Panc1 (cell line): ENCODE data around the gene VPS51. TPM values are rescaled to one million over a fixed set of nuclear protein-coding genes. Genes with fewer than 3 reads are reported as not detected.

Experiments used
- ATAC-seq: fragments of 200-7000 bp; cut with Tn5 transposase; 2 replicates; pipeline ENCODE4 v1.9.1; 2020; ENCODE audit warnings: mild to moderate bottlenecking, moderate library complexity
- Bru-seq: library from RNA; stranded (reverse); fragments of 400-500 nt; gene quantifications from one replicate; lab custom pipeline; 2021; lab: Mats Ljungman, UMichigan
- BruChase-seq, 2 experiments: library from RNA; stranded (reverse); fragments of 400-500 nt; gene quantifications; one replicate each; lab custom pipeline; 2021; lab: Mats Ljungman, UMichigan
- BruUV-seq: library from RNA; stranded (reverse); fragments of 400-500 nt; replicated peaks from 2 replicates; lab custom pipeline; 2021; lab: Mats Ljungman, UMichigan
- CTCF ChIA-PET: fragments of 300-600 bp; sonication (Branson Sonifier 250); formaldehyde crosslinking; loops from one replicate; lab custom pipeline; 2022; ENCODE audit warnings: antibody characterized with exemption; lab: Charles Lee
- POLR2A ChIA-PET: fragments of 300-600 bp; sonication (Branson Sonifier 250); formaldehyde crosslinking; loops from one replicate; lab custom pipeline; 2022; ENCODE audit warnings: antibody characterized with exemption; lab: Charles Lee
- DNase-seq: peaks from one replicate; pipeline ENCODE4 v3.0.0-alpha.2; 2010; ENCODE audit warnings: low read depth, low spot score
- H3K27ac ChIP-seq: 2 replicates; pipeline ENCODE4 v1.5.1; 2011; ENCODE audit warnings: mild to moderate bottlenecking, low read length, inconsistent platforms
- H3K27me3 ChIP-seq: fragments of 200-500 bp; sonication (Bioruptor generic); 2 replicates; pipeline ENCODE4 v1.6.0; 2014; ENCODE audit warnings: low read length, inconsistent platforms; ENCODE audit not compliant: control insufficient read depth, insufficient read depth
- H3K36me3 ChIP-seq: fragments of 200-500 bp; sonication (Bioruptor generic); 2 replicates; pipeline ENCODE4 v1.5.1; 2014; ENCODE audit warnings: inconsistent platforms, mild to moderate bottlenecking, low read length, moderate library complexity; ENCODE audit not compliant: control insufficient read depth, insufficient read depth
- H3K4me1 ChIP-seq: 2 replicates; pipeline ENCODE4 v1.5.1; 2011; ENCODE audit warnings: inconsistent platforms, mild to moderate bottlenecking, low read length, moderate library complexity; ENCODE audit not compliant: control insufficient read depth, insufficient read depth
- H3K4me3 ChIP-seq, 2 experiments: 2 replicates each; pipeline ENCODE4 v1.5.1; 2011 to 2012; ENCODE audit warnings: low read depth in 2 of 2, low read length in 2 of 2, mild to moderate bottlenecking in 2 of 2, inconsistent platforms in 1 of 2, moderate library complexity in 1 of 2
- H3K9me3 ChIP-seq: fragments of 200-500 bp; sonication (Bioruptor generic); 2 replicates; pipeline ENCODE4 v1.5.1; 2014; ENCODE audit warnings: low read depth, mild to moderate bottlenecking, inconsistent platforms, low read length, moderate library complexity; ENCODE audit not compliant: control insufficient read depth, insufficient read depth
- CTCF ChIP-seq: fragments of 450-650 bp; IDR thresholded peaks from 2 replicates; pipeline ENCODE4 v1.5.1; 2017; ENCODE audit warnings: mild to moderate bottlenecking
- POLR2AphosphoS5 ChIP-seq: IDR thresholded peaks from 2 replicates; pipeline ENCODE4 v1.6.1; 2012; ENCODE audit warnings: mild to moderate bottlenecking, low read depth, low read length, moderate library complexity
- SIN3A ChIP-seq: IDR thresholded peaks from 2 replicates; pipeline ENCODE4 v1.6.1; 2012; ENCODE audit warnings: low read depth, mild to moderate bottlenecking, low read length, moderate library complexity, borderline replicate concordance; ENCODE audit not compliant: insufficient read depth
- TCF7L2 ChIP-seq: IDR thresholded peaks from 2 replicates; pipeline ENCODE4 v1.6.1; 2011; ENCODE audit warnings: mild to moderate bottlenecking, low read depth, low read length, inconsistent platforms
- in situ Hi-C: cut with HindIII; loops from 2 replicates; pipeline ENCODE4 v1.10.0; 2016; ENCODE audit warnings: low sequenced_read_pairs, low pct_unique_long_range_greater_than_20kb
- intact Hi-C: fragments of 100-400 bp; cut with micrococcal nuclease; formaldehyde crosslinking; loops from one replicate; pipeline ENCODE4 v1.10.0; 2022; ENCODE audit not compliant: unreplicated experiment
- long read RNA-seq: library from polyadenylated mRNA; unstranded; transcript quantifications from one replicate; pipeline ENCODE4 v2.0.0, GENCODE V29; 2021; ENCODE audit not compliant: unreplicated experiment
- polyA plus RNA-seq: library from polyadenylated mRNA; unstranded; fragments of >200 nt; gene quantifications from one replicate; pipeline ENCODE4 v1.2.1, GENCODE V29; 2012; ENCODE audit warnings: missing spikeins; ENCODE audit not compliant: insufficient read length
- total RNA-seq: library from RNA; stranded (reverse); gene quantifications from one replicate; pipeline ENCODE4 v1.2.1, GENCODE V29; 2021; ENCODE audit not compliant: unreplicated experiment
- TF ChIP-seq, protein P1 (sequence below), 2 experiments: IDR thresholded peaks; 2 replicates each; pipeline ENCODE4 v1.6.1; 2011 to 2012; ENCODE audit warnings: low read depth in 2 of 2, control low read depth in 1 of 2, low read length in 1 of 2, mild to moderate bottlenecking in 1 of 2, moderate library complexity in 1 of 2; ENCODE audit not compliant: insufficient read depth in 1 of 2

The VPS51 gene
- total RNA-seq (101 TPM), Bru-seq, nascent RNA (percentile 86 among the genes with signal in this experiment), BruChase-seq, experiment 1, labeled RNA remaining after a 2-hour chase (percentile 85 among the genes with signal in this experiment), BruChase-seq, experiment 2, labeled RNA remaining after a 6-hour chase (percentile 85 among the genes with signal in this experiment)
- 210 TPM for polyA plus RNA-seq
- long read RNA-seq, transcript VPS51-201 (10 exons, 2,714 nt) = major isoform, 99 of 195 reads
- long read RNA-seq, partial matches to known transcripts = 68 of 195 reads
- long read RNA-seq, other reads (novel, unspliced or antisense) = 27 of 195 reads

DNA sequence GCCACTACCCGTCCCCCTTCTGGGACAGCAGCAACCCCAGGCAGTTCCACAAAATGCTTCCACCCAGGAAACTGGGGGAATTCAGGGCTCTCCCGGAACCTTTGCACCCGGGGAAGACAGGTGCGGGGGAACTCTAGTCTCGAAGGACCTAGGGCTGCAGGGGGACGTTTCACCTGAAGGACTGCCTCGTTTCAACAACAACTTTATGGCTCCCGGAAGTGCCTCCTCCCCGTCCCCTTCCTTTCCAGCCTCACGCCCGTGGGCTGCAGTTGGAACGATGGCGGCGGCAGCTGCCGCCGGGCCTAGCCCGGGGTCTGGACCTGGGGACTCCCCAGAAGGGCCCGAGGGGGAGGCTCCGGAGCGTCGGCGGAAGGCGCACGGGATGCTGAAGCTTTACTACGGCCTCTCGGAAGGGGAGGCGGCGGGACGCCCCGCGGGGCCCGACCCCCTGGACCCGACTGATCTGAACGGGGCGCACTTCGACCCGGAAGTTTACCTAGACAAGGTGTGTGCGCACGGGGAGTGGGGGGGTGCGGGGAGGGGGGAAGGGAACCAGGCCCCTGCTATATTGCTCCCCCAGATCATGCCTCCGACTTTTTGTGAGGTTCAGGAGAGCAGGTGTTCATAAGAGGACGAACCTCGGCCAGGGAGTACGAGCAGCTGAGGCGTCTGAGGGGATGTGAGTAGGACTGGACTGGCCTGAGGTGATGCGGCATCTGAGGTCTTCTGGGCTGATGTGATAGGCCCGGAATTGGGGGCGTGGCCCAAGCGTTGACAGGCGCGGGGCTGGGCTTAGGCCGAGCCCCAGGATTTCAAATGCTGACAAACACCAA is at the start of gene VPS51:
Gene VPS51 (plus strand): TSS at position 241 of the 833 bp plus-strand sequence. CDS start 37 bp downstream, at position 278.
- ATAC-seq (peak; percentile 97), DNase-seq (no peak)
- no peaks in the 10 kb centered on the region for H3K36me3 ChIP-seq
- intact Hi-C loops = no loop called here
- in situ Hi-C loops = no loop called here
- no peaks in the 10 kb centered on the region for H3K9me3 ChIP-seq
- peak within 1 kb of the TSS; percentile 80 for H3K27ac ChIP-seq
- TF ChIP-seq POLR2AphosphoS5 = peak; percentile 81
- peak; percentile 78 for TF ChIP-seq TCF7L2
- TF ChIP-seq SIN3A = no peak; the same call in none of the 2 replicates
- no peak for TF ChIP-seq CTCF
- TF ChIP-seq, protein P1, sequence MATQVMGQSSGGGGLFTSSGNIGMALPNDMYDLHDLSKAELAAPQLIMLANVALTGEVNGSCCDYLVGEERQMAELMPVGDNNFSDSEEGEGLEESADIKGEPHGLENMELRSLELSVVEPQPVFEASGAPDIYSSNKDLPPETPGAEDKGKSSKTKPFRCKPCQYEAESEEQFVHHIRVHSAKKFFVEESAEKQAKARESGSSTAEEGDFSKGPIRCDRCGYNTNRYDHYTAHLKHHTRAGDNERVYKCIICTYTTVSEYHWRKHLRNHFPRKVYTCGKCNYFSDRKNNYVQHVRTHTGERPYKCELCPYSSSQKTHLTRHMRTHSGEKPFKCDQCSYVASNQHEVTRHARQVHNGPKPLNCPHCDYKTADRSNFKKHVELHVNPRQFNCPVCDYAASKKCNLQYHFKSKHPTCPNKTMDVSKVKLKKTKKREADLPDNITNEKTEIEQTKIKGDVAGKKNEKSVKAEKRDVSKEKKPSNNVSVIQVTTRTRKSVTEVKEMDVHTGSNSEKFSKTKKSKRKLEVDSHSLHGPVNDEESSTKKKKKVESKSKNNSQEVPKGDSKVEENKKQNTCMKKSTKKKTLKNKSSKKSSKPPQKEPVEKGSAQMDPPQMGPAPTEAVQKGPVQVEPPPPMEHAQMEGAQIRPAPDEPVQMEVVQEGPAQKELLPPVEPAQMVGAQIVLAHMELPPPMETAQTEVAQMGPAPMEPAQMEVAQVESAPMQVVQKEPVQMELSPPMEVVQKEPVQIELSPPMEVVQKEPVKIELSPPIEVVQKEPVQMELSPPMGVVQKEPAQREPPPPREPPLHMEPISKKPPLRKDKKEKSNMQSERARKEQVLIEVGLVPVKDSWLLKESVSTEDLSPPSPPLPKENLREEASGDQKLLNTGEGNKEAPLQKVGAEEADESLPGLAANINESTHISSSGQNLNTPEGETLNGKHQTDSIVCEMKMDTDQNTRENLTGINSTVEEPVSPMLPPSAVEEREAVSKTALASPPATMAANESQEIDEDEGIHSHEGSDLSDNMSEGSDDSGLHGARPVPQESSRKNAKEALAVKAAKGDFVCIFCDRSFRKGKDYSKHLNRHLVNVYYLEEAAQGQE (IDR thresholded peaks at IDR 0.05; ENCODE audit: insufficient read depth in 1 of 2, low read depth in 2 of 2, low read length in 1 of 2) = peak in 1 of 2 experiments; percentile 44; a peak in 1 of 4 replicates
- BruUV-seq = no TSS peak
- H3K4me1 ChIP-seq = peaks cover 5% of the 10 kb centered on the region
- no peaks in the 10 kb centered on the region for H3K27me3 ChIP-seq
- H3K4me3 ChIP-seq = peak within 1 kb of the TSS; percentile 63 to 88
- ChIA-PET POLR2A (interaction anchor here (0.5 to 0.6 kb wide), 2 partner anchors 207 to 247 kb away, joined by 3 to 7 read pairs; no protein-coding TSS in a partner anchor), CTCF (no interaction called here)

DNA sequence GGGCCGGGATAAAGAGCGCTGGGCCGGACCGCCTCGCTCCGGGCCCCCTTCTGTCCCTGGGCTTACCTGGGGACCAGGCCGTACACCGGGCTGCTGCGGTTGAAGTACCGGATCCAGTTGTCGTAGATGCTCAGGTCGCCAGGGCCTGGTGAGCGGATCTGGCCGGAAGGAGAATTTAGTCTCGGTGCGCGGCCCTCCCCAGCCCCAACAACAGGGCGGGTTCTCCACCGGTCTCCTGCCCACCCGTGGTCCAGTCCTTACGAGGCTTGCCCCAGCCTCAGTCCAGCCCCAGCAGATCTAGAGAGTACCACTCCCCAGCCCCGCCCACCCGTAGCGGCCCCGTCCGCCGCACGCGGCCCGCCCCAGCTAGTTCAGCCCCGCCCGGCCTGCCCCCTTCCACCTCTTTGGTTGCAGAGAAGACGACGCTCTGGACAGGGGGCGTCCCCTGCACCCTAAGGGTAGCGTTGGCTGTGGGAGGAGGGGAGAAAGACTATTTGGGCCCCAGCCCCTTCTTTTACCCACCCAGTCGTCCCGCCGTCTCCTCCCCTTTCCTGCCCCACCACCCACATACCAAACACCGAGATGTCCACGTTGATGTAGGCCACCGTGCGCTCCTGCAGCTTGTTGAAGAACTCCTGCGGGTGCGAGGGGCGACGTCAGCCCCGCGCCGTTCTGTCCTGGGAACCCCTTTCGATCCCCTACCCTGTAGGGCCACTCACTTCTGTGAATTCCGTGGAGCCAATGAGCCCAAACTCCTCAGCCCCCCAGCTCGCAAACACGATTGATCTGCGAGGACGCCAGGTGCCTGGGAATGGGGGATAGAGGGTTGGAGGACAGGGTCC is 48.2 kb upstream of the VPS51 start:
- intact Hi-C loops = no loop called here
- Histone ChIP-seq H3K27ac (no peak overlapping the region), H3K4me3 (no peak overlapping the region), H3K27me3 (no peaks in the 10 kb centered on the region), H3K9me3 (no peaks in the 10 kb centered on the region), H3K4me1 (peaks cover 6% of the 10 kb centered on the region), H3K36me3 (no peaks in the 10 kb centered on the region)
- ChIA-PET POLR2A (interaction anchor here (0.6 kb wide), 1 partner anchor 42 kb away, joined by 3 read pairs; no protein-coding TSS in a partner anchor), CTCF (no interaction called here)
- in situ Hi-C loops = no loop called here
- TF ChIP-seq POLR2AphosphoS5 (no peak), SIN3A (no peak), TCF7L2 (no peak), CTCF (no peak)
- TF ChIP-seq, protein P1 (IDR thresholded peaks at IDR 0.05; ENCODE audit: insufficient read depth in 1 of 2, low read depth in 2 of 2, low read length in 1 of 2) = no peak
- DNase-seq (no peak), ATAC-seq (no peak)
- no TSS peak for BruUV-seq
